OCI-M2 (cell line): ENCODE data around the gene NOD2.
A peak's percentile ranks its signal among the peaks of the same experiment; 100 is the strongest.

ENCODE experiments used
- DNase-seq: peaks from one replicate; lab custom pipeline; 2025; ENCODE audit not compliant: unreplicated experiment; lab: John Stamatoyannopoulos, UW

NOD2 gene

DNA sequence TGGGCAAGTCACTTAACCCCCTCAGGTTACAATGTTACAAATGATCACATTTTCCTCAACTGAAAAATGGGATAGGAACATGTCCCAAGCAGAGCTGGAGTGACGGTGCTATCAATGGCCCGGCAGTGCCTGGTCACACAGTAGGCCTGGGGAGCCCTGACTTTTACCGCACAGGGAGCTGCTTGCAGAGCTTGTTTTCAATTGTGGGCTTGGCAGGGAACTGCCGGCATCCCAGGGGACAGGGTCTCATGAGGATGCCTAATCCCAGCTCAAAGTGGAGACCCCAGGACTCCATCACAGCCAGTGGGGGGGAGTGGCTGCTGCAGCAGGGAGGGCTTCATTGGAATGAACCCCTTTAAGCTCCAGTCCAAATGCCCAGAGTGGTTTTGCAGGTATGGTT, 23.7 kb upstream of the NOD2 start:
- DNase-seq, result no peak

DNA sequence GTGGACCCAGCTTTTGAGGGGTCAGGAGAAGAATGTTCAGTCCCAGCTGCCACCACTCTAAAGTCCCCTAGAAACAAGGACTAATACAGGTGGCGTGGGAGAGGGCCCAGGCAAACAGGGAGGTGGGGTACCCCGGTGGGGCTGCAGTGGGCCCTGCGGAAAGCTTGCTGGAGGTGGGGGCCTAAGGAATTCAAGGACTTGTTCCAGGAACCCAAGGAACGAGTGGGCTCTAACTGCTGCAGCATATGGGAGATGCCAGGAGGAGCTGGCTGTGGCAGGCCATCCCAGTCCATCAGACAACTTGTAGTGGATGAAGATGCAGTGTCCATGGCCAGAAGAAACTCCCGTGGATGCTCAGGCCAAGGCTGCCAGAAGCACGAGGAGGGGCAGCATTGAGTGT, 22.9 kb upstream of the NOD2 start:
- no peak for DNase-seq

DNA sequence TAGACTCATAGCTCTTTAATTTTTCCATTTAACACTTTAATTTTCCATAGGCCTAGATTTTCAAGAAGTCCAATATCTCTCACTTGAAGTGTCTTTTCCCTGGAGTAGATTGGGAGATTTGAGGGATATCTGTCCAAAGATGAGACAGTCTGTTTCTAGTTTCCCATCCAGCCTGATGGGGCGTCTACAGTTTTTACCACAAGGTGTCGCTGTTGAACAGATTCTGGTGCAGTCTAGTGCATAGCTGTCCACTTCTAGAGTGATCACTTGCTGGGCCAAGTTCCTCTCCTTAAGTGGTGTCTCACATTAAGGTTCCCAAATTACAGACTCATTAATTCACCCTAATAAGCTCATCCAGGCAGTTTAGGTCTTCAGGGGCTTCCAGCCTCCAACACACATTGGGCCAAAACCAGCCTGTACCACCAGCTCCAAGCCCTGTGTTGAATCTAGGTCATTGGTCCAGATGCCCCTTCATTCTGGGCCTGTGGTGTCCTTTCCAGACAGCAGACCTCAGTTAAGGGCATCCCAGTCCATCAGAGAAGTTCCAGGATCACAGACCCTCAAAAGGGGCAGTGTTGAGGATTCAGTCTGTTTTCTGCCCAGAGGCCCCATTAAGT, 21.7 kb upstream of the NOD2 start:
- peak; percentile 5 for DNase-seq

DNA sequence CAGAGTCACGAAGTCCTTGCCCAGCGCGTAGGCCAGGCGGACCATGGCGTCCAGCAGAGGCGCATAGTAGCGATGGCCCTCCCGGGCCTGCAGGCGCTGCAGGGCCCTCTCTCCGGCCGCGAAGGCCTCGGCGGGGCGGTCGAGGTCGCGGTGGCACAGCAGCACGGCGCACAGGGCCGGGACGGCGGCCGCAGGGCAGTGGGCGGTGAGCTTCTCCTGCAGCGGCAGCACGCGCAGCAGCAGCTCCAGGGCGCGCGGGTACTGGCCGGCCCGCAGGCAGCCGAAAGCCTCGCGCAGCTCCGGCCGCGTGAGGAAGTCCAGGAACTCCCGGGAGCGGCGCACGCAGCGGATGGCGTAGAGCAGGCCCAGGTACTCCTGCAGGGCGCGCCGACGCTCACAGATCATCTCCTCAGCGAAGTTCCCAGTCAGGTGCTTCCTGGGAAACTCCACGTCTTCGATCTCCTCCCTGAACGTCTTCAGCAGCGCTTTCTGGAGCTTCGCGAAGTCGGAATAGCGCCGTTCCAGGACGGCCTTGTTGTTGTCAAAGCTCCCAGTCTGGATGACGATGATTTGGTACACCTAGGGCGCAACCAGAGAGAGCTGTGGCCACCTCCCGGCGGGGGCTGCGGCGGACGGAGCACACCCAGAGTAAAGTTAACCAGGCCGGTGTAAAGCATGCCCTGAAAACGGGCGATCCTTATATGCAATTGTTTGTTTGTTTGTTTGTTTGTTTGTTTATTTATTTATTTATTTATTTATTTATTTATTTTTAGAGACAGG, 19.7 kb upstream of the NOD2 start:
- no peak for DNase-seq

DNA sequence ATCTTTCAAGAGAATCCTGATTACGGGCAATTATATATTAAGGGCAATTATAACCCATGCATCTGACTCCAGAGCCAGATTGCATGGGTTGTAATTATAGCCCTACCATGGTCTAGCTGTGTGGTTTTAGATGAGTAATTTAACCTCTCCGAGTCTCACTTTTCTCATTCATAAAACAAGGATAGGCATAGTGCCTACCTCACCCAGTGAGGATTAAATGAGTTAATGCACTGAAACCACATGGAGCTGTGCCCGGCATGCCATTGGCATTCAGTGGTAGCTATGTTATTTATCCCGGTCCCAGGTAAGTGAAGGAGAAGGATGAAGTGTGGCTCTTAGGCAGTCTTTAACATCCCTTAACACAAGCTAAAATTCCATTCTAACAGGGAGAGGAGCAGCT, 18.6 kb upstream of the NOD2 start:
- no peak for DNase-seq

DNA sequence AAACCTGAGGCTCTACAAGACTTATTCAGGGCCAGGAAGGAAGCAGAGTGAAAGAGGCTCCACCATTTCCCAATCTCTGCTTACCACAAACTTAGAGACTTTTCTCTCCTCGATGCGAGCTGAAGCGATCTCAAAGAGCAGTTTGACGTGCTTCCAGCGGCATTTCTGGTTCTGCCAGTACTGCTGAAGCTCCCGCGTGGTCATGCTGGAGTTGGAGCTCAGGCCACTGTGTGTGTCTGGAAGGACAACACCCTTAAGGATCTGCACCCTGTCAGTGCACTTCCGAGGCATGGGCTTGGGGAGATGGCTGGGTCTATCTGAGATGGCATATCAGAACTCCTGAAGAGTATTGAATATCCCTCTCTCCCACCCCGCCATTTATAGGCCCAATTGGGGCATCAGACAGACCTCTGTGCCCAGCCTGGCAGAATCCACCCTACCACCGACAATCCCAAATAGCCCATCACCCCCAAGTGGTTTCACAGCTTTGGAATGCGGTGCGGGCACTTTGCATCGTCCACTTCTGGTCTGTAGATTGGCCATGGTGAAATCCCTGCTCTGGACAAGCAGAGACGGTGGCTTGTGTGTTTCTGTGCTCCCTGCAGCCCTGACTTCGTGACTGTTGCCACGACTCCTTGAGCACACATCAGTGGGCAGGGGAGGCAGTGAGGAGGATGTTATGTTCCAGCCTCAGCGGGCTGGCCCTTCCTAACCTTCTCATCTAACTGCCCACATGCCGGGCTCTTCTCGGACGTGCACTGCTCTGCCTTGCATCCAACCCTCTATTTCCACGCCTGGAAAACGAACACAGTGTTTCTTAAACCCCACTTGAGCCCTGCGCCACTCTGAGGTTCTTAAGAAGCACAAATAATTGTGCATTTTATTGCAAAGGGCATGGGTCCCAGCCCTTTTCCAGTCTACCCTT, 17.5 kb upstream of the NOD2 start:
- DNase-seq, result no peak

DNA sequence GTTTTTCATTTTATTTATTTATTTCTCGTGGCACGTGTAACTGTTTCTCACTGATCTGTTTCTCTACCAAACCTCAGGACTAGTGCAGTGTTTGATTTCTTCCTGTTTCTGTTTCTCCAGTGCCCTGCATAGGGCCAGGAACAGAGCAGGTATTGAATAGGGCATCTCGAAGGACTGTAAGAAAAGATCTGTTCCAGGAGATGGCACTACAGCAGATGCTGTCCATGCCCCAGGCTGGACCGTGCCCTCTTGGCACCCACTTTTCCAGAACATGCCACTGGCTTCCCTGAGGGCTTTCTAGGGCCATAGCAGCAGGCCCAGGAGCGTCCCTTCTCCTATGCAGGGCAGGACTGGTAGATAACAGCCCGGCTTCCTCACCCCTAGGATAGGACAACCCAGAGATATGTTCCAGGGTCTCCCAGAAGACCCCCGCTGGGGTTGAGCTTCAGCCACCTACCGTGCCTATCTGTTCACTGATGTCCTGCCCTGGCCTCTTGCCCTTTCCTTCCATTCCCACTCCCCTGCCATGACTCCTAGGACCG, 16.7 kb upstream of the NOD2 start:
- DNase-seq, result no peak

DNA sequence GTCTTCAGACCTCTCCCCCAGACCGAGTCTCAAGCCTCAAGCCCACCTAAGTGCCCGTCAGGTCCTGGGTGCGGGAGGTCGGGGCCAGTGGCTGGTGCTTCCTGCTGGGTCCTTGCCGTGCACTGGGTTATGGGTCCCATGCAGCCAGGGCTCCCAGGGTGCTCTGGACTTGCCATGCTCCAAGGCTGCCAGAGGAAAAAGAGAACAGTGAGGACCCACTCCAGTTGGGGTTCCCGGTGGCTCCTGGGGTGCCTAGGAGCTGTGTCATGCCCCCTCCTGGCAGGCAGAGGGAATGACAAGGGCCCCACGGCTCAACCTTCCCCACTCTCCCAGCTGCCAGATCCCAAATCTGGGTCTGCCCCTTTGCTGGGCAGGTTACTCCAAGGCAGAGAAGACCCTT, 16.1 kb upstream of the NOD2 start:
- DNase-seq, result no peak

DNA sequence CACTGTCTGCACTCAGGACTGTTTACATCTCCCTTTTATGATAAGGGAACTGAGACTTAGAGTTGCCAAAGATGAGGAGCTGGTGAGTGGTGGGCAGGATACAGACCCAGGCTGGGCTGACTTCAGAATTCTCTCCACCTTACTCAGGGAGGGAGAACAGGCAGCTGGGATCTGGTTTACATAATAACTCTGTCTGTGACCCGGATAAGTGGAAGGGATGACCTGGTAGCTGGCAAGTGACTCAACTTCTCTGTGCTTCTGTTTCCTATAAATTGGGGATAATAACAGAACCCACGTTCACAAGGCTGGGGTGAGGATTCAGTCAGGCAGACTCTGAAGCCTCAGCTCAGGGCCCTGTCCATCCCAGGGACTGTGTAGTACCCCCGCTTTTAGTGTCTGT, 14.9 kb upstream of the NOD2 start:
- DNase-seq, result no peak

DNA sequence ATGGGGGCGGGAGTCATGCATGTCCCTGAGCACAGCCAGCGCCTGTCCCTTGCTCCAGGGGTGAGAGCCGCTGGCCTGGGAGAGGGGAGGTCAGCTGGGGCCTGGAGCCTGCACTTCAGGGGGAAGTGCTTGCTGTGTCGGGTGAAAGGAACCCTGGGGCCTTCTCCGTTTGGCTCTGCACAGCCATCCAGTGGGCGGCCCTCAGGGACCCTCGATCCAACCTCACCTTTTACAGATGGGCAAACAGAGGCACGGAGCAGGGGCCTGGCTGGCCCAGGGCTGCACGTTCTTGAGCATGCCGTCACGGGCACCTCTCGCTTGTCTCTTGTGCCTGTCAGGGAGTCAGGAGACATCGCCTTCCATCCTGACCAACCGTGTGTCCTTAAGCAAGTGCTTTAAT, 14.1 kb upstream of the NOD2 start:
- DNase-seq, result no peak

DNA sequence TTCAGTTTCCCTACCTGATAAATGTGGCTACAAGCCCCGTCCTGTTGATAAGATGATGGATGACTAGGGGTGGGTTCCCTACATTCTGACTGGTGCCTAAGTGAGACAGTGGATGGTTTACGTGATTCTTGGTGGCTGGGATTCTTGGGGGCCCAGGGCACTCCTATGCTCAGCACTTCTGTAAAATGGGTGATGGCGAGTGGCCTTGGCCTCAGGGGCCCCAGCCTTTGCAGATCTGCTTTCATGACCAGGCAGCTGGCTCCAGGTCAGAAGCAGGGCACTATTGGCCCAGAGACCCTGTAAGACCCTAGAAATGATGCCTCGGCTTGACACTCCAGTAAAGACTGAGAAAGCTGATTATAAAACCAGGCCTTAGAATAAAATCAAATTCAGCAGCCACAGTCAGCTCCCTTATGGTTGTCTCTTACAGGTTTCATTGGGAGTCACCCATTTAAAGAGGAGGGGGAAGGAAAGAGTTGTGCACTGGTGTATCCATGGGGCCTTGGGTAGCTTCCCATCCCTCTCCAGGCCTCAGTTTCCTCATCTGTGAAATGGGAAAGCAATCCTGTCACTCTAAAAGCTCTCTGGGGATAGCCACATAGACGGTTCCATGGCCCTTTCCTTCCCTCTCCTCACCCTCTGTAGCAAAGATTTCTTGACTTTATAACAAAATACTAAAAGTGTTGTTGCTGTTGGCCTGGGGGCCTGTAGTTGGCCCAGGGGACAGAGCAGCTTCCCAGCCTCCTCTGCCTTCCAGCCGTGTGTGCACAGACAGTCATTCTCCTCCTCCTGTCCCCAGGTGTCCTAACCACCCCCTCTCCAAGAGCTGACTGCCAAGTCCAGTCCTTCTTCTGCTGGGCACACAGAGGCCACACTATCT, 13.5 kb upstream of the NOD2 start:
- DNase-seq, result no peak

DNA sequence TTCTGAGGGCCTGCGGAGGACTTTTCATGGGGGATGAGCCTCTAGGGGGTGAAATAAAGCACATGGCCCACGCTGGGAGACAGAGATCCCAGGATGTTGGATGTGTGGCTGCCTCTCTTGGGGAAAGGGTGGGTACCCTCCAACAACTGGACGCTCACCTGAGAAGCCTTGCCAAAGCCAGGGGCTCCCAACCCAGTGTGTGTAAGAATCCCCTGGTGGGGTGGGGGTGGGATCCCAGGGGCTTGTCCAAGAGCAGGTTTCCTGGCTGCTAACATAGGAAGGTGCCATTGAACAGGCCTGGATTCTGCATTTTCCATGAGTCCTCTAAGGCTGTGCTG, 12.9 kb upstream of the NOD2 start:
- no peak for DNase-seq

DNA sequence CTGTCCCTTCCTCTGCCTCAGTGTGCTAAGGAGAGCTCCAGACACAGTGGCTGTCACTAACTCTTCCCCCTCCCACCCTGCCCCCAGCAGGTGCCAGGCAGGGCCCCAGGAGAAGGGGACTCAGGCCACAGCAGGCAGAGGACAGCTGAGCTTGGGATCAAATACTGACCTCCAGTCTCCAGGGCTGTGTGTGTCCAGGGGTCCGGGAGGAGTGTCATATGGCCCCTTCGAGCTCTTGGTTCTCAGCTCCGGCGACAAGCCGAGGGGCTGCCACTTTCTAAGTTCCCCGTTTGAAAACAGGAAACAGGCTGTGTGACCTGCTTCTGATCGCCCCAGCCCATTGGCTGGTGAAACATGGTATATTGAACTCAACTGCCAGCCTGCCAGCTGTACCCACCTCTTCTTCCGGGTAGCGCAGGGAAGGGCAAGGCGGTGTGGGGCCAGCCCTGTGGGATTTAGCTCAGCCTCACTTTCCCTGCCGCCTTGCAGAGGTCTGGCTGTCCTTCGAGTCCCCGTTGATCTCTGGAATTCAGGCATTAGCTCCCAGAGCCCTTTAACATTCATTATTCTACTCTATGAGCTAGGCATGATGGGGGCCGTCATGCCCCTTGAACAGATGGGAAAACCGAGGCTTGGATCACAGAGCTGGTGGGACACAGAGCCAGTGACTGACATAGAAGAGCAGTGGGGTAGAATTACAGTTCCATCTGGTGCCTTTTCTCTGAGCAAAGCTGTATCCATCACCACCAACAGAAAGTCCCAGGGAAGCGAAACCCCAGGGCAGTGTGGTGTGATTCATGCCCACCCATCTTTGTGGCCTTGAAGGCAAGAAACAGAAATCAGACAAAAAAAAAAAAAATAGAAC, 12.2 kb upstream of the NOD2 start, which contains the start of gene SNX20:
Gene SNX20, minus strand, starts transcription at position 292 of the 865 bp plus-strand sequence. CDS start 3,786 bp downstream, outside the sequence.
- no peak for DNase-seq

DNA sequence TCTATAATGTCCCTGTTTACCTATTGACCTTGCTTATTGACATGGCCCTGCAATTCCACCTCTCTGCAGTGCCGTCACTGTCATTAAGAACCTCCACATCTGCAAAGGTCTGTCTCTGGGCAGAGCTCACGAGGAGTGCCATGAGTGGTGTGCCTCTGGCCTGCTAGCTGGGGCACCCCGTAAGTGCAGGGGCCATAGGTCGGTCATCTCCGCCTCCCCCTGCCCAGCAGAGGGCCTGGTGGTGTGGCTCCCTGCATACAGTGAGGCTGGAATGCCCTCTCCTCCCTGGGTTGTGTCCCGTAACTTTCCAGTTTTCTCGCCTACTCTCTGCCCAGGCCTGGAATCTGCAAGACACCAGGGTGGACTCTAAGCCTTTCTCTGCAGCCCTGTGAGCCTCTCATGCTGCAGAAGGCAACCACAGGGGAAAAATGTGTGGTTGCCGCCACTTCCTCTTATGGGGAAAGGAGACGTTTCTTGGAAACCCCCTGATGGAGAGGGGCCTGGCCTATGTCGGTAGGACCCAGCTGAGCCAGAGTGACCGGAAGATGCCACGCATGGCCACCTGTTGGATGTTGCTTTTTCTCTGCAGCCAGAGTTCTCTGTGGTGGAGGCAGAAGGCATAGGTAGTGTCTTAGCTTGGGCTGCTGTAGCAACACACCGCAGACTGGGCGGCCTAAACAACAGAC, 9.6 kb upstream of the NOD2 start:
- DNase-seq, result no peak

DNA sequence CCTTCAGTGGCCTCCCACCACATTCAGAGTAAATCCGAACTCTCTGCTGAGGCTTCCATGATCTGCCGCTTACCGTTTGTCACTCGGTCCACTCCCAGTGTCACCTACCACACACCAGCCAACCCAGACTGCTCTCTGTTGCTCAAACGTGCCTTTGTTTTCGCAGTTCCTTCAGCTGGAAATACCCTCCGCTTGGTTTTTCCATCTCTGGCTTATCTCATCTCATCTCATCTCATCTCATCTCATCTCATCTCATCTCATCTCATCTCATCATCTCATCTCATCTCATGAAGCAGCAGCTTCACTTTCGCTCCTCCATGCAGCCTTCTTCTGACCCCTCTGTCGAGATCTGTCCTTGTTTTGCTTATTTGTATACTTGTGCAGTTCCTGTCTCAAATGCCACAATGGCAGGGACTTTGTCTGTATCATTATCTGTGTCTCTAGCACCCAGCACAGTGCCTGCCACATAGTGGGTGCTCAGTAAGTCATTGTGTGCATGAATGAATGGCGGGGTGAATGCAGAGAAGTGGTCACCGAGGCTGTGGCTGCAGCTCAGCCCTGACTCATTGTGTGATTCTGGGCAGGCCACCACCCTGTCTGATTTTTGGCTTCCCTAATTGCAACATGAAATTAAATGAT, 8.5 kb upstream of the NOD2 start:
- DNase-seq, result no peak

DNA sequence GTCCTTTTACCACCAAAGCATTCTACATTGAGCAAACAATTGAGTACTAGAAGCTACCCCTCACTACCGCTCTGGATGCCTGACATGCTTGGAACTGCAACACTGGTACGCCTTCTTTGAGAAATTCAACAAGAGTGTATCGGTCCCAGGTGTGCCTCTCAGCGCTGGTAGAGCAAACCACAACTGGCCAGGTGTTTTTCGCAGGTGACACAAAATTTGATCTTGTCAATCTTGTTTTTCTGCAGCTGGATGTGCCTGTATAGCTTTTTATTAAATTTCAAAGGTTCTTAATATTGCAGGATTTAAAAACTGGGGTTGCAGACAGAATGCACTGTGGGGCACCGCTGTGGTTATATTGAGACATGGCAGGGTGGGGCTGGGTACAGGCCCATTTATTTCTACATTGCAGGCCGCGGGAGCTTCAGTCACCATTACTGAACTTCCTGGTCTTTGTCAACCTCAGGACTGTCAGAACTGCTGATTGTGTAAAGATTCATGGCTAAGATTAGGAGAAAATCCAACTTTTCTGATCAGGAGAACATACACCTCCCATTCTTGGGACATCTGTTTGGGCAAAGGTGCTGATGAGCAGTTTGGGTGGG, 7.8 kb upstream of the NOD2 start:
- no peak for DNase-seq

DNA sequence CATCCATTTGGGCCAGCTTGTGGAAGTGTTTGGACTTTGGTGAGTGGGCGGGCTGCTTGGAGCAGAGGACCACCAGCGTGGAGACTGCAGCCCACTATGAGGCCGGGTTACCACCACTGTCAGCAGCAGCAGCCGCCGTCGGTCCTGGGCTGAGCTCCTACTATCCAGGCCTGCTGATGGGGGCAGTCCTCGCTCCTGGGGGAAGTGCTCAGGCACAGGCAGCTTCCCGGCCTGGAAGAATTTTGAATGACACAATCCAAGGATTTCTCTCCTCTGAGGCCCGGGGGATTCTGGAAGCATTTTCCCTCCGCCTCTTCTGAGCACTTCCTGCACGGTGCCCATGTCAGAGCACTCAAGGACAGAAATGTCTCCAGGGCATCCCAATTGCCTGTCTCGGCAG, 5.3 kb upstream of the NOD2 start:
- no peak for DNase-seq

DNA sequence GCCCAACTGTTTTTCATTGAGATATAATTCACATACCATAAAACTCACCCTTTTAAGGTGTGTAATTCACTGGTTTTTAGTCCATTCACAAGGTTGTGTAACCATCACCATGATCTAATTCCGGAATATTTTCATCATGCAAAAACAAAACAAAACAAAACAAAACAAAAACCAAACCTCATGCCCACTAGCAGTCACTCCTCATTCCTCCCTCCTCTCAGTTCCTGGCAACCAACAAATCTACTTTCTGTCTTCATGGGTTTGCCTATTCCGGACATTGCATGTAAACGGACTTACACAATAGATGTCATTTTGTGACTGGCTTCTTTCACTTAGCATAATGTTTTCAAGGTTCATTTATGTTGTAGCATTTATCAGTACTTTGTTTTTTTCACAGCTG, 4.5 kb upstream of the NOD2 start:
- no peak for DNase-seq
